GM12878 (cell line): ENCODE results near the gene LPIN1. TPM values are rescaled to one million over a fixed set of nuclear protein-coding genes. Genes with fewer than 3 reads are reported as not detected.
A peak's percentile ranks its signal among the peaks of the same experiment; 100 is the strongest.

ENCODE experiments used
- ATAC-seq: fragments of 200-7000 bp; cut with Tn5 transposase; 3 replicates; pipeline ENCODE4 v1.9.1; 2020; ENCODE audit warnings: mild to moderate bottlenecking, moderate library complexity
- BruUV-seq: library from RNA; stranded (reverse); fragments of 400-500 nt; replicated peaks from 2 replicates; lab custom pipeline; 2021; lab: Mats Ljungman, UMichigan
- CTCF ChIA-PET: fragments of 300-600 bp; sonication (Branson Sonifier 250); formaldehyde crosslinking; extraction: SDS; loops from one replicate; lab custom pipeline; 2021; ENCODE audit warnings: inconsistent platforms; lab: Yijun Ruan, JAX
- POLR2A ChIA-PET: fragments of 350-600 bp; formaldehyde crosslinking; extraction: SDS; loops from one replicate; lab custom pipeline; 2021; ENCODE audit warnings: inconsistent platforms; lab: Charles Lee
- RAD21 ChIA-PET: fragments of 300-600 bp; sonication (Branson Sonifier 250); formaldehyde crosslinking; loops from one replicate; lab custom pipeline; 2023; ENCODE audit warnings: antibody characterized with exemption; ENCODE audit not compliant: unreplicated experiment; lab: Charles Lee
- SMC1A ChIA-PET: fragments of 300-600 bp; sonication (Branson Sonifier 250); formaldehyde crosslinking; loops from one replicate; lab custom pipeline; 2023; ENCODE audit not compliant: unreplicated experiment, uncharacterized antibody; lab: Charles Lee
- DNase-seq: peaks from one replicate; pipeline ENCODE4 v3.0.0-alpha.2; 2011; ENCODE audit warnings: low read depth, low spot score
- FAIRE-seq: peaks from 3 replicates; lab custom pipeline; 2011; peaks lifted over from hg19 to GRCh38; lab: Jason Lieb, UNC
- H2AFZ ChIP-seq: 2 replicates; pipeline ENCODE4 v1.6.0; 2011; ENCODE audit warnings: low read depth, low read length, control low read depth; ENCODE audit not compliant: control insufficient read depth
- H3K27ac ChIP-seq: 2 replicates; pipeline ENCODE4 v1.5.1; 2011; ENCODE audit warnings: control low read depth; ENCODE audit not compliant: control insufficient read depth, insufficient read depth
- H3K27me3 ChIP-seq, 2 experiments: replicated peaks in 1 of 2; 2 replicates each; pipeline versions ENCODE4 v1.6.0 to v1.6.1; 2011; ENCODE audit warnings: low read length in 1 of 2; ENCODE audit not compliant: control insufficient read depth in 2 of 2, insufficient read depth in 2 of 2
- H3K36me3 ChIP-seq, 2 experiments: 2 replicates each; pipeline ENCODE4 v1.5.1; 2011; ENCODE audit warnings: low read length in 1 of 2; ENCODE audit not compliant: control insufficient read depth in 2 of 2, insufficient read depth in 2 of 2
- H3K4me1 ChIP-seq: 2 replicates; pipeline ENCODE4 v1.6.1; 2011; ENCODE audit warnings: mild to moderate bottlenecking, low read length, moderate library complexity, mixed read lengths; ENCODE audit not compliant: control insufficient read depth, insufficient read depth
- H3K4me2 ChIP-seq: 2 replicates; pipeline ENCODE4 v1.6.0; 2011; ENCODE audit warnings: control low read depth; ENCODE audit not compliant: control insufficient read depth, insufficient read depth
- H3K4me3 ChIP-seq: fragments of 200-600 bp; sonication (generic); 2 replicates; pipeline ENCODE4 v1.5.1; 2016
- H3K79me2 ChIP-seq: 2 replicates; pipeline ENCODE4 v1.6.0; 2011; ENCODE audit warnings: low read length; ENCODE audit not compliant: control insufficient read depth, insufficient read depth
- H3K9ac ChIP-seq: 2 replicates; pipeline ENCODE4 v1.8.0; 2011; ENCODE audit warnings: low read length, control low read depth, mixed read lengths; ENCODE audit not compliant: control insufficient read depth, insufficient read depth
- H3K9me3 ChIP-seq: replicated peaks from 3 replicates; pipeline ENCODE4 v1.5.1; 2011; ENCODE audit warnings: mild to moderate bottlenecking, low read length; ENCODE audit not compliant: control insufficient read depth, insufficient read depth
- H4K20me1 ChIP-seq: 2 replicates; pipeline ENCODE4 v1.6.0; 2011; ENCODE audit not compliant: control insufficient read depth, insufficient read depth
- DPF2 ChIP-seq: fragments of 450-650 bp; IDR thresholded peaks from 2 replicates; pipeline ENCODE4 v1.6.1; 2017; ENCODE audit warnings: mild to moderate bottlenecking
- MLLT1 ChIP-seq: fragments of 450-650 bp; IDR thresholded peaks from 2 replicates; pipeline ENCODE4 v1.6.1; 2016; ENCODE audit warnings: mild to moderate bottlenecking
- WGBS: methylation state at CpG from one replicate; pipeline ENCODE4 v1.1.6; 2016; ENCODE audit warnings: low lambda C conversion rate; ENCODE audit not compliant: insufficient replicate concordance, insufficient coverage; ENCODE audit errors: missing lambda C conversion rate; 5-methylcytosine and 5-hydroxymethylcytosine counted together
- in situ Hi-C: fragments of 300-500 bp; cut with MboI; formaldehyde crosslinking; loops from 9 replicates; pipeline ENCODE4 v1.14.3; 2018; ENCODE audit warnings: mixed read lengths
- intact Hi-C: fragments of 100-400 bp; cut with micrococcal nuclease; formaldehyde crosslinking; loops from one replicate; pipeline ENCODE4 v1.14.2; 2022; ENCODE audit not compliant: unreplicated experiment
- polyA plus RNA-seq, 11 experiments: library from polyadenylated mRNA; depleted of rRNA in 4 of 11; unstranded in 6 of 11; stranded (reverse) in 5 of 11; fragments of >200 nt; fragmentation: Nextera tagmentation in 4 of 11; fragmentation: Illumina TruSeq in 1 of 11; extraction: Ambion mirVana in 4 of 11; extraction: Trizol in 1 of 11; gene quantifications; 1 replicate in 1 of 11; 2 replicates in 10 of 11; pipeline versions ENCODE4 v1.2.1 to v1.2.3, GENCODE V29; 2011 to 2016; ENCODE audit warnings: inconsistent platforms in 2 of 11, missing spikeins in 2 of 11, low read depth in 1 of 11
- total RNA-seq, 4 experiments: library from RNA; depleted of rRNA in 3 of 4; stranded (reverse); fragments of >200 nt in 3 of 4; fragmentation: Illumina TruSeq in 1 of 4; extraction: Trizol in 1 of 4; gene quantifications; 2 replicates each; pipeline versions ENCODE4 v1.2.1 to v1.2.3, GENCODE V29; 2013 to 2021

LPIN1 gene
- total and polyA plus RNA-seq, 10 of the 15 experiments (the other 5 are each of a cell fraction or from before 2014, with no cell fraction given) = 18.8 to 82.5 (median 50.3) TPM

- in situ Hi-C loops (no loop called here), intact Hi-C loops (loop anchor here (2.0 to 10.0 kb wide), 2 partner anchors 53 to 931 kb away; partner anchors contain the start of gene PDIA6)
- peak overlapping the region; percentile 61 for H3K4me2 ChIP-seq
- H2AFZ ChIP-seq = peak overlapping the region; percentile 66
- H3K4me3 ChIP-seq = no peak overlapping the region
- no peak overlapping the region for H3K27ac ChIP-seq
- CTCF ChIA-PET = interaction anchor here (0.9 to 28.9 kb wide), 7 partner anchors 8 to 1229 kb away, joined by 3 to 684 read pairs (median 10); no protein-coding TSS in a partner anchor
- H3K79me2 ChIP-seq = peaks cover 34% of the 10 kb centered on the region
- no peak for ATAC-seq
- H3K9ac ChIP-seq = no peak overlapping the region
- POLR2A ChIA-PET = interaction anchor here (1.1 to 5.0 kb wide), 3 partner anchors 10 to 34 kb away, joined by 3 to 84 read pairs (median 8); no protein-coding TSS in a partner anchor
- DNase-seq = no peak
- no peaks in the 10 kb centered on the region for H4K20me1 ChIP-seq
- no peaks in the 10 kb centered on the region for H3K36me3 ChIP-seq
- no TSS peak for BruUV-seq
- peaks cover 56% of the 10 kb centered on the region for H3K4me1 ChIP-seq
- SMC1A ChIA-PET = interaction anchor here (0.8 to 16.4 kb wide), 4 partner anchors 7 to 35 kb away, joined by 3 to 222 read pairs (median 89); no protein-coding TSS in a partner anchor
- no peaks in the 10 kb centered on the region for H3K27me3 ChIP-seq
- RAD21 ChIA-PET = interaction anchor here (1.6 to 3.1 kb wide), 4 partner anchors 8 to 36 kb away, joined by 5 to 51 read pairs (median 12); no protein-coding TSS in a partner anchor
- FAIRE-seq = no peak
- 45% methylated on average over 27 of the region's 27 CpGs for WGBS
- no peaks in the 10 kb centered on the region for H3K9me3 ChIP-seq
- peak; percentile 97 for TF ChIP-seq MLLT1
- no peak for TF ChIP-seq DPF2
Observed at GRCh38 chr2:11745613-11746375, 638 bp upstream of the LPIN1 start.
